SJCRH30 (cell line): Measurements from ENCODE around the gene ARHGAP23. TPM values are rescaled to one million over a fixed set of nuclear protein-coding genes. Genes with fewer than 3 reads are reported as not detected.
A peak's percentile ranks its signal among the peaks of the same experiment; 100 is the strongest.
"Not testable (repeated sequence)": the region's sequence is repeated elsewhere in the genome, so short reads cannot be mapped to it uniquely, and the experiment has no call there.

Experiments
- DNase-seq, 2 experiments: peaks; one replicate each; pipeline ENCODE4 v3.0.0-alpha.2; 2015 to 2020
- H3K27ac ChIP-seq: fragments of 250-450 bp; sonication (Bioruptor Pico); 2 replicates; pipeline ENCODE4 v1.5.1; 2020; ENCODE audit warnings: mild to moderate bottlenecking, moderate library complexity
- H3K27me3 ChIP-seq: fragments of 250-450 bp; sonication (Bioruptor Pico); 2 replicates; pipeline ENCODE4 v1.5.1; 2020; ENCODE audit warnings: mild to moderate bottlenecking, moderate library complexity
- H3K36me3 ChIP-seq: fragments of 250-450 bp; sonication (Bioruptor Pico); 2 replicates; pipeline ENCODE4 v1.5.1; 2020; ENCODE audit warnings: mild to moderate bottlenecking, moderate library complexity
- H3K4me1 ChIP-seq: fragments of 250-450 bp; sonication (Bioruptor Pico); 2 replicates; pipeline ENCODE4 v1.5.1; 2020; ENCODE audit warnings: mild to moderate bottlenecking, moderate library complexity
- H3K4me3 ChIP-seq: fragments of 250-450 bp; sonication (Bioruptor Pico); 2 replicates; pipeline ENCODE4 v1.5.1; 2020; ENCODE audit warnings: mild to moderate bottlenecking, moderate library complexity
- H3K9me3 ChIP-seq: fragments of 250-450 bp; sonication (Bioruptor Pico); replicated peaks from 2 replicates; pipeline ENCODE4 v1.5.1; 2020; ENCODE audit warnings: mild to moderate bottlenecking, moderate library complexity
- total RNA-seq: library from RNA; depleted of rRNA; stranded (reverse); fragments of >200 nt; shearing (Covaris generic); gene quantifications from 2 replicates; pipeline ENCODE4 v1.2.3, GENCODE V29; 2014

The ARHGAP23 gene
- total RNA-seq, 1 experiment from 2014 or later: 35.7 TPM

DNA sequence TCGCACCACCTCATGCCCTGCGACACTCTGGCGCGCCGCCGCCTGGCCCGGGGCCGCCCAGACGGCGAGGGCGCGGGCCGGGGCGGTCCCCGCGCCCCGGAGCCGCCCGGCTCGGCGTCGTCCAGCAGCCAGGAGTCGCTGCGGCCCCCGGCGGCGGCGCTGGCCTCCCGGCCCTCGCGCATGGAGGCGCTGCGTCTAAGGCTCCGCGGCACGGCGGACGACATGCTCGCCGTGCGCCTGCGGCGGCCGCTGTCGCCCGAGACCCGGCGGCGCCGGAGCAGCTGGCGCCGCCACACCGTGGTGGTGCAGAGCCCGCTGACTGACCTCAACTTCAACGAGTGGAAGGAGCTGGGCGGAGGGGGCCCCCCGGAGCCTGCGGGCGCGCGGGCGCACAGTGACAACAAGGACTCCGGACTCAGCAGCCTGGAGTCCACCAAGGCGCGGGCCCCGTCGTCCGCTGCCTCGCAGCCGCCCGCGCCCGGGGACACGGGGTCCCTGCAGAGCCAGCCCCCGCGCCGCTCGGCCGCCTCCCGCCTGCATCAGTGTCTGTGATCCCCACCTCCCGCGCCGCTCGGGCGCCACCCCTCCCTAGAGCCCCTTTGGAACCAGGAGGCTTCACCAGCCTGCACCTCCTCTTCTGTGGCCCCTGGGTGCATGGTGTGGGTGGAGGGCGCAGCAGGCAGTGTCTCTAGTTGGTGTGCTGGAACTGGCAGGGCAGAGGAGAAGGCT is 82.3 kb downstream of the ARHGAP23 start:
- DNase-seq: peak; percentile 60 to 69
- Histone ChIP-seq H3K4me1 (peaks cover 19% of the 10 kb centered on the region), H3K27ac (peak overlapping the region; percentile 50; the same call in 1 of the 2 replicates), H3K4me3 (peak overlapping the region; percentile 38), H3K27me3 (no peaks in the 10 kb centered on the region), H3K36me3 (peaks cover 5% of the 10 kb centered on the region; the same call in 1 of the 2 replicates), H3K9me3 (no peaks in the 10 kb centered on the region)

DNA sequence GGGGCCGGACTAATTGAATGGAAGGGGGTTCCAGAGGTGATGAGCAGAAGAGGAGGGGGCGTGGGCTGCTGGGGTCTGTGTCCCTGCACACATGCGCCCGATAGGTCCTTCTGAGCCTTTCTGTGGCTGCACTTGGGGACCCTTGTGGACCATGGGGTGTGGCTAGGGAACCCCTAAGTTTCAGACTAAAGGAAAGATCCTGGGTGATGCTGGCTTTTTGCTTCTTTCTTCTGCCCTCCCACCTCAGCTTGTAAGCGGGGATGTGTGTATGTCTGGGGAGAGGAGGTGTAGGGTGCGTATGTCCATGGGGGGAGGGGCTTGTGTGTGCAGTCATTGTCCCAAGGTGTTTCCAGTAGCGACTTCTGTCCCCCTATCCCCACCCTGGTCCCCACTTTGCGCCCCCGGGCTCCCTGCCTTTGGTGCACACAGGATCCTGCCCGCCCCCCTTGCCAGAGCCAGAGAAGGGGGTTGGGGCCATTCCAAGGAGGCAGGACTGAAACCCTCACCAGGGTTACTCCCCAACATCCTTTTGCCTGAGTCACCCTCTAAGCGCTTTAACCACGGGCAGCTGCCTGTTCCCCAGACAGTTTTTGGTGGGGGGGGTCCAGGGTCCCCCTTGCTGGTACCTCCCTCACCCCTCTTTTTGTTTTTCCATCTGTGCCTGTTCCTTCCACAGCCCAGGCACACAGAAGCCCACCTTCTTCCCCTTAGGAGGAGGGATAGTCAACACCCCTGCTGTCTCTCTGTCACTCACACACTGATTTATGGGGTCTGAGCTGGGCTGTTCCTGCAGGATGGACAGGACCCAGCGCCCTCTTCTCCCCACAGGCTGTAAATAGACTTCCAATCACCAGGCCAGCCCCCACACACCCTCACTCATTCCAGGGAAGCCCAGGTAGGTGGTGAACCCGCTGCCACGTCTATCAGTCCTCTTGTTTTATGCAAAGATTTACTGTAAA is 83.2 kb downstream of the ARHGAP23 start:
- Histone ChIP-seq H3K36me3 (peaks cover 2% of the 10 kb centered on the region; the same call in 1 of the 2 replicates), H3K4me1 (peaks cover 19% of the 10 kb centered on the region), H3K4me3 (peak overlapping the region; percentile 38; the same call in 1 of the 2 replicates), H3K27ac (peak overlapping the region; percentile 50), H3K27me3 (no peaks in the 10 kb centered on the region), H3K9me3 (no peaks in the 10 kb centered on the region)
- DNase-seq: peak; percentile 55 to 69

GRCh38 chr17:38512473-38513058 is 84.3 kb downstream of the ARHGAP23 start:
- no peaks in the 10 kb centered on the region for H3K27me3 ChIP-seq
- DNase-seq: peak in 1 of 2 experiments; percentile 15
- peaks cover 19% of the 10 kb centered on the region for H3K4me1 ChIP-seq
- H3K36me3 ChIP-seq: no peaks in the 10 kb centered on the region
- no peak overlapping the region for H3K4me3 ChIP-seq
- no peaks in the 10 kb centered on the region for H3K9me3 ChIP-seq
- no peak overlapping the region for H3K27ac ChIP-seq

DNA sequence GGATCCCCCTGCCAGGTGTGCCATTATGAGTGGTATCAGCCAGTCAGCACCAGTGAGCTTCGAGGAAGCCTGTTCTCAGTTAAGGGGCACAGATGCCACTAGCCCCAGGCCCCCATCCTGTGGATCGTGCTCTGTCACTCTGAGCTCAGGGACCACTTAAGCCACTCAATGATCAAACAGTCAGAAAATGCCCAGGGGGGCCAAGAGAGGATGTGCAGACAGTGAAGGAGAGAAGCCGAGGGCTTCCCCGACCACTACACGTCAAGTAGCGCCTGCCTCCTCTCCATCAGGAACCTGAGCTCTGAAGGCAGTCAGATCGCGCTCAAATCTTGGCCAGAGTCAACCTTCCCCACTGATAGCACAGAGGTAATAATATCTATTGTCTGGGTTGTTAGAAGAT is 98.3 kb downstream of the ARHGAP23 start:
- H3K36me3 ChIP-seq, H3K4me1 ChIP-seq, H3K9me3 ChIP-seq, DNase-seq, H3K27ac ChIP-seq, H3K27me3 ChIP-seq, H3K4me3 ChIP-seq: not testable (repeated sequence)

- H3K27ac ChIP-seq, H3K27me3 ChIP-seq, H3K9me3 ChIP-seq, H3K36me3 ChIP-seq, H3K4me1 ChIP-seq, DNase-seq, H3K4me3 ChIP-seq: not testable (repeated sequence)
These were observed 99.9 kb downstream of the ARHGAP23 start for GRCh38 chr17:38528141-38528540.

DNA sequence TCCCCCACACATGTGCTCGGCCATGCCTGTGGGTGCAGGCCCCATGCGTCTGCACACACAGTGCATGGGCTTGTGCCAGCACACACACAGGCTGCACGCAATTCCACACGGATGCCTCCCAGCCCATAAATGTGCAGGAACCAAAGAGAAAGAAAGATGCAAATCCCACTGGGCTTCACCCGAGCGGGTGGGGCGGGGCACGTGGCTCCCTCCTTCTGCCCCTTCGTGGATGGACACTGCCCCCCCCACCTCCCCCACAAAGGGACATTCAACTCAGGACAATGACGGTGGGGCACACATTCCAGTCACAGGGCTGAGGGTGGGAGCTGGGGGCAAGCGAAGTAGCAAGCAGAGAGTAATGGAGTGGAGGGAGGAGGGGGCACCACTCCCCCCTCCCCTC is 102.6 kb downstream of the ARHGAP23 start:
- not testable (repeated sequence) for H3K27me3 ChIP-seq, H3K4me1 ChIP-seq, H3K9me3 ChIP-seq, H3K4me3 ChIP-seq, H3K36me3 ChIP-seq, H3K27ac ChIP-seq, DNase-seq

- H3K27ac ChIP-seq, H3K9me3 ChIP-seq, DNase-seq, H3K27me3 ChIP-seq, H3K36me3 ChIP-seq, H3K4me1 ChIP-seq, H3K4me3 ChIP-seq: not testable (repeated sequence)
These were observed 103.5 kb downstream of the ARHGAP23 start for GRCh38 chr17:38531761-38532160.

DNA sequence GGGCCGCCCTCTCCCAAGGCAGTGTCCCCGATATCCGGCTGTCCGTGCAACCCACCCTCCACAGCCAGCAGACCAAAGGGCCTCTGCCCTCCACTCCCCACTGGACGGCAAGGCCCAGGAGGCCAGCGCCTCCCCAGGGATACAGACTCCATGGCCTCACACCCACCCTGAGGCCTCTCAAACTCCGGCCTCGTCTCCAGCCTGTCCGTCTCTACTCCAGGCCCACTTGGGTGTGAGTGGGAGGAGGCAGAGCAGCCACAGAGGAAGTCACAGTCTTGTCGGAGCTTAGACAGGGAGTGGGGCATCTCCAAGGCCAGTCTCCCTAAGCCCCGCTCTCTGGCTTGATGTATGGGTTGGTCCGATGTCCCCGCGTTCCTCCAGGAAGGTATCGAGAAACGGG is 104.2 kb downstream of the ARHGAP23 start:
- Histone ChIP-seq H3K27me3 (no peaks in the 10 kb centered on the region), H3K4me3 (no peak overlapping the region), H3K36me3 (no peaks in the 10 kb centered on the region), H3K4me1 (peaks cover 4% of the 10 kb centered on the region; the same call in 1 of the 2 replicates), H3K9me3 (no peaks in the 10 kb centered on the region), H3K27ac (no peak overlapping the region)
- DNase-seq: no peak

DNA sequence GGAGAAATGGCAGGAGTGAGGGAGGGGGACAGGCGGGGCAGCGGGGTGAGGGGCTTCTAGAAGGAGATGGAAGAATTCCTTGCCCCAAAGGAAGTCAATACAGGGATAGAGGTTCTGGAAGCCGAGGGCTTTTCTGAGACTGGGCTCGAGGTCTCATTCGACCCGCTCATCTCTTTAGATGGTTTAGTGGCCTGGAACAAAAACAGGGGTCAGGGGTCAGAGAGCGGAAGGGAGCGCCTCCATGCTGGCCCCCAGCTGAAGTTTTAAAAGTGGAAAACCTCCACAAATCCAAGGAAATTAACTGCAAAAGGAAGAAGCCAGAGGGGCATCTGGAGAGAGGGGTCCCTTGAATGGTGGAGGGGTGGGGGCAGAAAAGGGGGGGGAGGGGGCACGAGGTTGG is 105.0 kb downstream of the ARHGAP23 start:
- no peak overlapping the region for H3K4me3 ChIP-seq
- no peak for DNase-seq
- H3K27ac ChIP-seq: no peak overlapping the region
- no peaks in the 10 kb centered on the region for H3K36me3 ChIP-seq
- peaks cover 4% of the 10 kb centered on the region; the same call in 1 of the 2 replicates for H3K4me1 ChIP-seq
- no peaks in the 10 kb centered on the region for H3K27me3 ChIP-seq
- no peaks in the 10 kb centered on the region for H3K9me3 ChIP-seq

DNA sequence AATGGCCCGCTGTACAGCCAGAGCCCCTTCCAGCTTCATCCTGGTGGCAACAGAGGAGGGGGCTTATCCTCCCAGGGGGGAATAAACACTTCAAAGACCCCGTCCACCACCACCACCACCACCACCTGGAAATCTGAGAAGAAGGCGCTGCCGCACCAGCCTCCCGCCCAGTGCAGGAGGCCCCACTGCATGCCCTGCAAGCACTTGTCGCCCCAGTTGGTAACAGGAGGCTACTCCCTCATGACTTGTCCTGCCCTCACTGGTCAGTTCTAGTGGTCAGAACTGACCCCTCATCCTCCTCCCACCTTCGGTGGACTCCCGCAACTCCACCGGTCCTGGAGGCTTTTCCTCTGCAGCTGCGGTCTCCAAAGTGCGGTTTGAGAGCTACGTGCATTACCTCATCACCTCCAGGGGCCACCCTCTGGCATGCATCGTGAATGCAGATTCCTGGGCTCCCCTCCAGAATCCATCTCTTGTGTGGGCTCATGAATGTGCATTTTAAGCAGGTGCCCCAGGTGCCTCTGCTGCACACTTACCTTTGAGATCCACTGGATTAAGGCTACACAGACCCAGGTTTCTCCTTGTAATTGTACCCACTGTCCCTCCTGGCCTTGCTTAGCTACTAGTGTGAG is 105.7 kb downstream of the ARHGAP23 start:
- DNase-seq: no peak
- H3K36me3 ChIP-seq: no peaks in the 10 kb centered on the region
- H3K27me3 ChIP-seq: no peaks in the 10 kb centered on the region
- H3K27ac ChIP-seq: no peak overlapping the region
- no peaks in the 10 kb centered on the region for H3K9me3 ChIP-seq
- H3K4me1 ChIP-seq: peaks cover 4% of the 10 kb centered on the region; the same call in 1 of the 2 replicates
- no peak overlapping the region for H3K4me3 ChIP-seq

DNA sequence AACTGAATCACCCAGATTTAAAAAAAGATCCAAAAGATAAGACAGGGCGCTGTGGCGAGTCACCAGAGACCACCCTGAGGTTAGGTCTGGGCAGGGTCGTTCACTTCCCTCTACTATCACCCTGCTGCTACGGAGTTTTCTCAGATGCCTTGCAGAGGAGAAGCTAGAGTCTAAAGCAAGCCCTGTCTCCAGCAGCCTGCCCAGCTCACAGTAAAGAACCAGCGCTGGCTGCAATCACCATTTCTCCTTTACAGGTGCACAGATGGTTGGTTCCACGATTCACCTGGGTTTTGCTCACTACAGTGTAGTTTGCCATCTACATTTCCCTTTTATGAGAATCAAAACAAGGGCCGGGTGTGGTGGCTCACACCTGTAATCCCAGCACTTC is 106.2 kb downstream of the ARHGAP23 start:
- peaks cover 4% of the 10 kb centered on the region; the same call in 1 of the 2 replicates for H3K4me1 ChIP-seq
- H3K27me3 ChIP-seq: no peaks in the 10 kb centered on the region
- H3K36me3 ChIP-seq: no peaks in the 10 kb centered on the region
- H3K9me3 ChIP-seq: no peaks in the 10 kb centered on the region
- H3K4me3 ChIP-seq: no peak overlapping the region
- DNase-seq: no peak
- H3K27ac ChIP-seq: no peak overlapping the region

- DNase-seq: no peak
- H3K36me3 ChIP-seq: no peaks in the 10 kb centered on the region
- no peaks in the 10 kb centered on the region for H3K9me3 ChIP-seq
- no peaks in the 10 kb centered on the region for H3K27me3 ChIP-seq
- H3K27ac ChIP-seq: no peak overlapping the region
- H3K4me3 ChIP-seq: no peak overlapping the region
- peaks cover 4% of the 10 kb centered on the region; the same call in 1 of the 2 replicates for H3K4me1 ChIP-seq
These were observed 107.6 kb downstream of the ARHGAP23 start for GRCh38 chr17:38535886-38536285.

DNA sequence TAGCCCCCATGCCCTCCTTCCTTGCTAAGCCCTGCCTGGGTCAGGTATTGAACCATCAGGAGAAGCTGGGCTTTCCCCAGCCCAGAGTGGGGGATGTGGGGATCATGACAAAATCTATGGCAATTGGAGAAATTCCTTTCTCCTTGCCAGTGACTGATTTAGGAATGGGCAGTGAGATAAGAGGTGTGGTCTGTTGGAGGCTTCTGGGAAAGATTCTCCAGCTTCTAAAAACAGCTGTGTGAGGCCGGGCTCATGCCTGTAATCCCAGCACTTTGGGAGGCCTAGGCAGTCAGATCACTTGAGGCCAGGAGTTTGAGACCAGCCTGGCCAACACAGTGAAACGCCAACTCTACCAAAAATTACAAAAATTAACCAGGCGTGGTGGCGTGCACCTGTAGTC is 108.4 kb downstream of the ARHGAP23 start:
- no peak overlapping the region for H3K4me3 ChIP-seq
- no peak overlapping the region for H3K27ac ChIP-seq
- H3K4me1 ChIP-seq: peaks cover 4% of the 10 kb centered on the region; the same call in 1 of the 2 replicates
- peak in 1 of 2 experiments; percentile 26 for DNase-seq
- no peaks in the 10 kb centered on the region for H3K9me3 ChIP-seq
- no peaks in the 10 kb centered on the region for H3K27me3 ChIP-seq
- no peaks in the 10 kb centered on the region for H3K36me3 ChIP-seq

- no peak overlapping the region for H3K27ac ChIP-seq
- H3K4me1 ChIP-seq: peaks cover 4% of the 10 kb centered on the region; the same call in 1 of the 2 replicates
- no peak overlapping the region for H3K4me3 ChIP-seq
- no peak for DNase-seq
- H3K36me3 ChIP-seq: no peaks in the 10 kb centered on the region
- H3K27me3 ChIP-seq: peaks cover 15% of the 10 kb centered on the region; the same call in 1 of the 2 replicates
- H3K9me3 ChIP-seq: no peaks in the 10 kb centered on the region
These were observed 110.6 kb downstream of the ARHGAP23 start for GRCh38 chr17:38538906-38539305.
